NCI-H446 (cell line): ENCODE data around the gene ERICH6B.

Experiments used
- DNase-seq, 2 experiments: peaks; one replicate each; lab custom pipeline; 2025; lab: John Stamatoyannopoulos, UW

The ERICH6B gene

DNA sequence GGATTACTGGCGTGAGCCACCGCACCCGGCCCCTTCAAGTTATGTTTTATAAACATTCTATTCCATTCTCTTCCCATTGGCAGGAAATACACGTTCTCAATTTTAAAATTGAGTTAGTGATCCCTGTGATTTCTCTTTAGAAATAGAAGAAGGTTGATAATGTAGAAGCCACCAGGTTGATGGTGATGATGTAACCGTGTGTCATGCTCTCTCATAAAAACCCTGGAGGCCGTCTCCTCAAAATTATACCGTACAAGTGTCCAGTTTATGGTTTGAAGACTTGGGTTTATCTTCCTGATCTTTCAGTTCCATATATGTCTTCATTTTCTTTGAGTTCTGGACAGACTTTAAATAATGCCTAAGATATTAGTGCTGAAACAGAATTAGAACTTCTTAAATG, 118.6 kb downstream of the ERICH6B start:
- no peak for DNase-seq

DNA sequence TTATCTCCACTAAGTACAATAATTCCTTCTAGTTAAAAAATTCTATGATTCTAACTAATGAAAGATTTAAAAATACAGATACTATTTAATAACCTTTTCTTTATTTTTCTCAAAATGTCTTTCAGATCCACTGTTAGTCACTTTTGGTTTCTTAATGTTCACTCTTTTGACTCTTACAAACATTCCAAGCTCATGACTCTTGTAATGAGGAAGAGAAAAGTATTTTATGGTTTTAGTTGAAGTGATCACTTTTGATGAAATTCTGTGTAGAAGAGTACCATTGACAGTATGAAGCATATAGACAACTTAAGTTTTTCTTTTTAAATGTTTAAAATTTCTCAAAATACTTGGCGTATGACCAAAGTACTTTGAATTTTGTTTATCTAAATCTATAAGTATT, 123.0 kb downstream of the ERICH6B start:
- no peak for DNase-seq
